ENCODE measurements around the gene MINDY1. TPM values are rescaled to one million over a fixed set of nuclear protein-coding genes. Genes with fewer than 3 reads are reported as not detected.

The MINDY1 gene
- total and polyA plus RNA-seq, 9 of the 15 experiments (the other 6 are each of a cell fraction or from before 2014, with no cell fraction given): 0.49 to 11.0 (median 6.0) TPM

DNA sequence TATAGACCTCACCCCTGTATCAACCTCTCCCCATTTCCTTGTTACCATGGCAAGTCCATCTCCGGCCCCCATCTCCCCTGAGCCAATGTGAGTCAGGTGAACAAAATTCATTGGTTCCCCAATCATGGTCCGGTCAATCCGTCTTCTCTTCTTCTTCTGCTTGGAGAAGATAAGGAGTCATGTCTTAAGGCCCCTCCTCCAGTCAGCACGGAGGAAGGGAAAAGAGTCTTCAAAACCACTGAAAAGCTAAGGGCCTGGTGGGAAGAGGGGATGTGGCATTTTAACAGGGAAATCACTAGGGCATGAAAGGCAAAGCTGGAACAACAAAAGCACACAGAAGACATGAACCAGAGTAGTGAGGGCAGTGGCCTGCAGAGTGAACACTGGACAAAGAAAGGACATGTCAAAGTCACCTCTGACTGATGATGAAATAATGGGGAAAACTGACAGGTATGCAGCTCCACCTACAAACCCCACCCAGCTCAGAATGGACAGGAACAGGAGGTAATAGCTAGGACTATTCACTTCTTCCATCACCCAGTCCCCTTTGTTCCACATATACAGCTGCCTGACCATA is 48.4 kb upstream of the MINDY1 start (continued):
- TF ChIP-seq, protein P1, sequence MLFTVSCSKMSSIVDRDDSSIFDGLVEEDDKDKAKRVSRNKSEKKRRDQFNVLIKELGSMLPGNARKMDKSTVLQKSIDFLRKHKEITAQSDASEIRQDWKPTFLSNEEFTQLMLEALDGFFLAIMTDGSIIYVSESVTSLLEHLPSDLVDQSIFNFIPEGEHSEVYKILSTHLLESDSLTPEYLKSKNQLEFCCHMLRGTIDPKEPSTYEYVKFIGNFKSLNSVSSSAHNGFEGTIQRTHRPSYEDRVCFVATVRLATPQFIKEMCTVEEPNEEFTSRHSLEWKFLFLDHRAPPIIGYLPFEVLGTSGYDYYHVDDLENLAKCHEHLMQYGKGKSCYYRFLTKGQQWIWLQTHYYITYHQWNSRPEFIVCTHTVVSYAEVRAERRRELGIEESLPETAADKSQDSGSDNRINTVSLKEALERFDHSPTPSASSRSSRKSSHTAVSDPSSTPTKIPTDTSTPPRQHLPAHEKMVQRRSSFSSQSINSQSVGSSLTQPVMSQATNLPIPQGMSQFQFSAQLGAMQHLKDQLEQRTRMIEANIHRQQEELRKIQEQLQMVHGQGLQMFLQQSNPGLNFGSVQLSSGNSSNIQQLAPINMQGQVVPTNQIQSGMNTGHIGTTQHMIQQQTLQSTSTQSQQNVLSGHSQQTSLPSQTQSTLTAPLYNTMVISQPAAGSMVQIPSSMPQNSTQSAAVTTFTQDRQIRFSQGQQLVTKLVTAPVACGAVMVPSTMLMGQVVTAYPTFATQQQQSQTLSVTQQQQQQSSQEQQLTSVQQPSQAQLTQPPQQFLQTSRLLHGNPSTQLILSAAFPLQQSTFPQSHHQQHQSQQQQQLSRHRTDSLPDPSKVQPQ (CRISPR knock-in tag; IDR thresholded peaks at IDR 0.05; ENCODE audit: borderline replicate concordance): no peak
- TF ChIP-seq MAFK (IDR thresholded peaks at IDR 0.05; ENCODE audit: low read length) (peak; percentile 16; the same call in 1 of the 2 replicates), MTA3 (IDR thresholded peaks at IDR 0.05; ENCODE audit: borderline replicate concordance) (no peak; the same call in 1 of the 2 replicates), ZSCAN29 (IDR thresholded peaks at IDR 0.05) (no peak), FOXM1 (IDR thresholded peaks at IDR 0.05; ENCODE audit: low read depth) (peak; percentile 59), FOXM1 (CRISPR knock-in tag; IDR thresholded peaks at IDR 0.05; ENCODE audit: low read depth) (no peak), MEF2A (IDR thresholded peaks at IDR 0.05; ENCODE audit: control insufficient read depth, low read depth, low read length) (no peak), ELF4 (CRISPR knock-in tag; IDR thresholded peaks at IDR 0.05) (peak; percentile 91), MCM5 (IDR thresholded peaks at IDR 0.05; ENCODE audit: low read depth) (no peak), ZNF778 (CRISPR knock-in tag; IDR thresholded peaks at IDR 0.05) (no peak), ZNF668 (CRISPR knock-in tag; IDR thresholded peaks at IDR 0.05) (no peak), SRSF1 (IDR thresholded peaks at IDR 0.05; ENCODE audit: low read depth, low read length) (no peak), BCL6 (CRISPR knock-in tag; IDR thresholded peaks at IDR 0.05) (no peak), ZNF507 (tag; conservative IDR thresholded peaks at IDR 0.05) (no peak), ZNF23 (CRISPR knock-in tag; IDR thresholded peaks at IDR 0.05) (no peak), FOXK2 (conservative IDR thresholded peaks at IDR 0.05 in 1 of 2, IDR thresholded peaks at IDR 0.05 in 1 of 2; ENCODE audit: low read depth in 2 of 2) (0 out of 4 replicates have a peak, but pooled peaks of 1 of the 2 experiments have one; percentile 32)
- TF ChIP-seq, protein P2, sequence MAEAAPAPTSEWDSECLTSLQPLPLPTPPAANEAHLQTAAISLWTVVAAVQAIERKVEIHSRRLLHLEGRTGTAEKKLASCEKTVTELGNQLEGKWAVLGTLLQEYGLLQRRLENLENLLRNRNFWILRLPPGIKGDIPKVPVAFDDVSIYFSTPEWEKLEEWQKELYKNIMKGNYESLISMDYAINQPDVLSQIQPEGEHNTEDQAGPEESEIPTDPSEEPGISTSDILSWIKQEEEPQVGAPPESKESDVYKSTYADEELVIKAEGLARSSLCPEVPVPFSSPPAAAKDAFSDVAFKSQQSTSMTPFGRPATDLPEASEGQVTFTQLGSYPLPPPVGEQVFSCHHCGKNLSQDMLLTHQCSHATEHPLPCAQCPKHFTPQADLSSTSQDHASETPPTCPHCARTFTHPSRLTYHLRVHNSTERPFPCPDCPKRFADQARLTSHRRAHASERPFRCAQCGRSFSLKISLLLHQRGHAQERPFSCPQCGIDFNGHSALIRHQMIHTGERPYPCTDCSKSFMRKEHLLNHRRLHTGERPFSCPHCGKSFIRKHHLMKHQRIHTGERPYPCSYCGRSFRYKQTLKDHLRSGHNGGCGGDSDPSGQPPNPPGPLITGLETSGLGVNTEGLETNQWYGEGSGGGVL (CRISPR knock-in tag; IDR thresholded peaks at IDR 0.05): no peak
- TF ChIP-seq, protein P3, sequence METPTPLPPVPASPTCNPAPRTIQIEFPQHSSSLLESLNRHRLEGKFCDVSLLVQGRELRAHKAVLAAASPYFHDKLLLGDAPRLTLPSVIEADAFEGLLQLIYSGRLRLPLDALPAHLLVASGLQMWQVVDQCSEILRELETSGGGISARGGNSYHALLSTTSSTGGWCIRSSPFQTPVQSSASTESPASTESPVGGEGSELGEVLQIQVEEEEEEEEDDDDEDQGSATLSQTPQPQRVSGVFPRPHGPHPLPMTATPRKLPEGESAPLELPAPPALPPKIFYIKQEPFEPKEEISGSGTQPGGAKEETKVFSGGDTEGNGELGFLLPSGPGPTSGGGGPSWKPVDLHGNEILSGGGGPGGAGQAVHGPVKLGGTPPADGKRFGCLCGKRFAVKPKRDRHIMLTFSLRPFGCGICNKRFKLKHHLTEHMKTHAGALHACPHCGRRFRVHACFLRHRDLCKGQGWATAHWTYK (CRISPR knock-in tag; IDR thresholded peaks at IDR 0.05): 0 out of 2 replicates have a peak, but pooled peaks have one; percentile 27
- TF ChIP-seq, protein P4, sequence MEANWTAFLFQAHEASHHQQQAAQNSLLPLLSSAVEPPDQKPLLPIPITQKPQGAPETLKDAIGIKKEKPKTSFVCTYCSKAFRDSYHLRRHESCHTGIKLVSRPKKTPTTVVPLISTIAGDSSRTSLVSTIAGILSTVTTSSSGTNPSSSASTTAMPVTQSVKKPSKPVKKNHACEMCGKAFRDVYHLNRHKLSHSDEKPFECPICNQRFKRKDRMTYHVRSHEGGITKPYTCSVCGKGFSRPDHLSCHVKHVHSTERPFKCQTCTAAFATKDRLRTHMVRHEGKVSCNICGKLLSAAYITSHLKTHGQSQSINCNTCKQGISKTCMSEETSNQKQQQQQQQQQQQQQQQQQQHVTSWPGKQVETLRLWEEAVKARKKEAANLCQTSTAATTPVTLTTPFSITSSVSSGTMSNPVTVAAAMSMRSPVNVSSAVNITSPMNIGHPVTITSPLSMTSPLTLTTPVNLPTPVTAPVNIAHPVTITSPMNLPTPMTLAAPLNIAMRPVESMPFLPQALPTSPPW (CRISPR knock-in tag; IDR thresholded peaks at IDR 0.05): peak; percentile 65
- TF ChIP-seq, protein P5, sequence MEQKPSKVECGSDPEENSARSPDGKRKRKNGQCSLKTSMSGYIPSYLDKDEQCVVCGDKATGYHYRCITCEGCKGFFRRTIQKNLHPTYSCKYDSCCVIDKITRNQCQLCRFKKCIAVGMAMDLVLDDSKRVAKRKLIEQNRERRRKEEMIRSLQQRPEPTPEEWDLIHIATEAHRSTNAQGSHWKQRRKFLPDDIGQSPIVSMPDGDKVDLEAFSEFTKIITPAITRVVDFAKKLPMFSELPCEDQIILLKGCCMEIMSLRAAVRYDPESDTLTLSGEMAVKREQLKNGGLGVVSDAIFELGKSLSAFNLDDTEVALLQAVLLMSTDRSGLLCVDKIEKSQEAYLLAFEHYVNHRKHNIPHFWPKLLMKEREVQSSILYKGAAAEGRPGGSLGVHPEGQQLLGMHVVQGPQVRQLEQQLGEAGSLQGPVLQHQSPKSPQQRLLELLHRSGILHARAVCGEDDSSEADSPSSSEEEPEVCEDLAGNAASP (IDR thresholded peaks at IDR 0.05): no peak

Measured in K562 (cell line).